ENCODE measurements around the gene RAB30. TPM values are rescaled to one million over a fixed set of nuclear protein-coding genes. Genes with fewer than 3 reads are reported as not detected.
A peak's percentile ranks its signal among the peaks of the same experiment; 100 is the strongest.

The RAB30 gene
- total and polyA plus RNA-seq, 9 donors, result 7.3 to 15.0 (median 11.3) TPM

DNA sequence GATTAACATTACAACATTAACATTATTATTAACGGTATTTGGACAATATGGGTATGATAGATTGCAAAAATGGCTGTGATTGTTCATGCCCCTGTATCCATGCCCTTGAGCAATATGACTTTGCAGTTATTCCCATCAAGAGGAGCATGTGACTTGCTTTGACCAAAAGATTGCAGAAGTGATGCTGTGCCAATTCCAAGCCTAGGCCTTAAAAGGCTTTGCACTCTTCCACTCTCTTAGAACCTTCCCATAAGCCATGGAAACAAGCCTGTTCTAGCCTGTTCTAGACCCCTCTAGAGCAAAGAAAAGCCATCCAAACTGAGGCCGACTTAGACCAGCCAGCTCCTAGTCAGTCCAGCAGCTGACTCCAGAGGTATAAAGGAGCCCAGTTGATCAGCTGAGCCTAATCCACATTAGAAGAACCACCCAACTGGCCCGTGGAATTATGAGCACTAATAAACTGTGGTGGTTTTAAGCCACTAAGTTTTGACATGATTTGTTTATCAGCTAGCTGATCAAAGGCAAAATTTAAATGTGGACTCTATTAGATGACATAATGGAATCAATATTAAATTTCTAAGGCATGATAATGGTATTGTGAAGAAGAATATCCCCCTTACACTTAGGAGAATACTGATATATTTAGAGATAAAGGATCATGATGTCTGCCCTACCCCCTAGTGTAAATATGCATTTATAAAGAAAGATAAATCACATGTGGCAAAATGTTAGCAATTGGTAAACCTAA lies 28.6 kb downstream of the RAB30 start:
- no CpG with 5 or more reads among the region's 3 CpGs for WGBS (ENCODE audit: insufficient coverage)
- H3K9me3 ChIP-seq (replicated peaks; ENCODE audit: control insufficient read depth, low read depth, low read length), result no peaks in the 10 kb centered on the region
- no peaks in the 10 kb centered on the region for H3K27me3 ChIP-seq (ENCODE audit: control insufficient read depth, insufficient read depth, low read length)
- H3K36me3 ChIP-seq (ENCODE audit: control insufficient read depth, insufficient read depth, low read length), result no peaks in the 10 kb centered on the region
- no peak for DNase-seq
- H3K4me1 ChIP-seq (ENCODE audit: control insufficient read depth, insufficient read depth, low read length), result peaks cover 7% of the 10 kb centered on the region
- H3K4me3 ChIP-seq (ENCODE audit: low read length), result no peak overlapping the region
- no peak overlapping the region for H3K27ac ChIP-seq (ENCODE audit: low read length)

DNA sequence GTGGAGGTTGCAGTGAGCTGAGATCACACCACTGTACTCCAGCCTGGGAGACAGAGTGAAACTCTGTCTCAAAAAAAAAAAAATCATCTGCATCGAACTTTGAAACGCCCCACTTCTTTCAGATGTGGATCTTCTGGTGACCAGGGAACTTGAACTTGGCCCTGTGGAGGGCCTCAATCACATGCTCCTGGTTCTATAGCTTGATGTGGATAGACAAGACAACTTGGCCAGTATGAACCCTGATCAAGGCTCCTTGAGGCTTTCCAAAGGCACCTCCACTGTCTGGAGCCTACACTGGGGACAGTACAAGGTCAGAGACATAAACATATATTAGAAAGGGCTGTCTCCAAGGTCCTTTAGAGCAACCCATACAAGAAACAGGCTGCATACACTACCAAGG lies 30.6 kb downstream of the RAB30 start:
- no peak for DNase-seq
- Histone ChIP-seq H3K36me3 (ENCODE audit: control insufficient read depth, insufficient read depth, low read length) (no peaks in the 10 kb centered on the region), H3K4me1 (ENCODE audit: control insufficient read depth, insufficient read depth, low read length) (peaks cover 5% of the 10 kb centered on the region), H3K9me3 (replicated peaks; ENCODE audit: control insufficient read depth, low read depth, low read length) (no peaks in the 10 kb centered on the region), H3K27ac (ENCODE audit: low read length) (no peak overlapping the region), H3K27me3 (ENCODE audit: control insufficient read depth, insufficient read depth, low read length) (no peaks in the 10 kb centered on the region), H3K4me3 (ENCODE audit: low read length) (no peak overlapping the region)
- WGBS (ENCODE audit: insufficient coverage), result 100% methylated on average over 2 of the region's 2 CpGs

DNA sequence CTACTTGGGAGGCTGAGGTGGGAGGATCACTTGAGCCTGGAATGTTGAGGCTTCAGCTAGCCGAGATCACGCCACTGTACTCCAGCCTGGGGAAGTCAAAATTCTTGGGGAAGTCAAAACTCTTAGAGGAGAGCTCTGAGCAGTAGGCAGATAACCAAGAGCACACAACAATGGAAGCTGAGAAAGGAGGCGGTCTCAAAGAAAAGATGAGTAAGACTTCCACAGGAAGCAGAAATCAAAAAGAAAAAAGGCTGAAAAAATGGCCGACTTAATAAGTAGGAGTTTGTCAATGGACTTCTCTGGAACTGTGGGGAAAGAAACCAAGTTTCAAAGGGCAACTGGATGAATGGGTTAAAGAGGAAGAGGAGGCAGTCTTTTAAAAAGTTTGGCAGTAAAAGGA lies 32.1 kb downstream of the RAB30 start:
- 94% methylated on average over 4 of the region's 4 CpGs for WGBS (ENCODE audit: insufficient coverage)

DNA sequence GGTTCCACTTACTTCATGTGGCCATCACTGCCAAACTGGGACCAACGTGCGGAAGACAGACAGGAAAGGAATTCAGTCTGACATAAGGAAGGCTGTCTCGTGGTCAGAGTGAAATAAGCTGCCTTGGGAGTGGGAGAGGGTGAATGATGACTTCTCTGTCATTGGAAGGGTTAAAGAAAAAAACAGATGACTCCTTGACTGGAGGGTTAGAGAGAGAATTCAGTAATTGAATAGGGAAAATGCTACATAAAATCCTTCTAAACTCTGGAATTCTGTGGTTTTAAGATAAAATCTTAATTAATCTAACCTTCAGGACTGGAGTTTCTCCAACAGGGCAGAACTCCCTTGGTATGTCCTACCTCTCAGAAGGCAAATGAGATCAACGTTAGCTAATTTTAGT lies 33.8 kb downstream of the RAB30 start:
- H3K9me3 ChIP-seq (replicated peaks; ENCODE audit: control insufficient read depth, low read depth, low read length), result no peaks in the 10 kb centered on the region
- no peak overlapping the region for H3K27ac ChIP-seq (ENCODE audit: low read length)
- H3K4me1 ChIP-seq (ENCODE audit: control insufficient read depth, insufficient read depth, low read length), result peaks cover 36% of the 10 kb centered on the region
- no peaks in the 10 kb centered on the region for H3K36me3 ChIP-seq (ENCODE audit: control insufficient read depth, insufficient read depth, low read length)
- 57% methylated on average over 3 of the region's 4 CpGs for WGBS (ENCODE audit: insufficient coverage)
- no peak overlapping the region for H3K4me3 ChIP-seq (ENCODE audit: low read length)
- no peaks in the 10 kb centered on the region for H3K27me3 ChIP-seq (ENCODE audit: control insufficient read depth, insufficient read depth, low read length)
- DNase-seq, result no peak

More for the DNA sequence above, 32.1 kb downstream of the RAB30 start:
- Histone ChIP-seq H3K4me1 (ENCODE audit: control insufficient read depth, insufficient read depth, low read length) (peaks cover 19% of the 10 kb centered on the region), H3K36me3 (ENCODE audit: control insufficient read depth, insufficient read depth, low read length) (no peaks in the 10 kb centered on the region), H3K9me3 (replicated peaks; ENCODE audit: control insufficient read depth, low read depth, low read length) (no peaks in the 10 kb centered on the region), H3K27ac (ENCODE audit: low read length) (no peak overlapping the region), H3K4me3 (ENCODE audit: low read length) (no peak overlapping the region), H3K27me3 (ENCODE audit: control insufficient read depth, insufficient read depth, low read length) (no peaks in the 10 kb centered on the region)
- DNase-seq, result no peak

GRCh38 chr11:83036701-83037100 lies 35.0 kb downstream of the RAB30 start:
- 80% methylated on average over 5 of the region's 5 CpGs for WGBS (ENCODE audit: insufficient coverage)
- H3K4me1 ChIP-seq (ENCODE audit: control insufficient read depth, insufficient read depth, low read length), result peaks cover 38% of the 10 kb centered on the region
- H3K9me3 ChIP-seq (replicated peaks; ENCODE audit: control insufficient read depth, low read depth, low read length), result no peaks in the 10 kb centered on the region
- H3K27me3 ChIP-seq (ENCODE audit: control insufficient read depth, insufficient read depth, low read length), result no peaks in the 10 kb centered on the region
- DNase-seq, result no peak
- no peaks in the 10 kb centered on the region for H3K36me3 ChIP-seq (ENCODE audit: control insufficient read depth, insufficient read depth, low read length)
- H3K27ac ChIP-seq (ENCODE audit: low read length), result peak overlapping the region; percentile 3
- H3K4me3 ChIP-seq (ENCODE audit: low read length), result no peak overlapping the region

DNA sequence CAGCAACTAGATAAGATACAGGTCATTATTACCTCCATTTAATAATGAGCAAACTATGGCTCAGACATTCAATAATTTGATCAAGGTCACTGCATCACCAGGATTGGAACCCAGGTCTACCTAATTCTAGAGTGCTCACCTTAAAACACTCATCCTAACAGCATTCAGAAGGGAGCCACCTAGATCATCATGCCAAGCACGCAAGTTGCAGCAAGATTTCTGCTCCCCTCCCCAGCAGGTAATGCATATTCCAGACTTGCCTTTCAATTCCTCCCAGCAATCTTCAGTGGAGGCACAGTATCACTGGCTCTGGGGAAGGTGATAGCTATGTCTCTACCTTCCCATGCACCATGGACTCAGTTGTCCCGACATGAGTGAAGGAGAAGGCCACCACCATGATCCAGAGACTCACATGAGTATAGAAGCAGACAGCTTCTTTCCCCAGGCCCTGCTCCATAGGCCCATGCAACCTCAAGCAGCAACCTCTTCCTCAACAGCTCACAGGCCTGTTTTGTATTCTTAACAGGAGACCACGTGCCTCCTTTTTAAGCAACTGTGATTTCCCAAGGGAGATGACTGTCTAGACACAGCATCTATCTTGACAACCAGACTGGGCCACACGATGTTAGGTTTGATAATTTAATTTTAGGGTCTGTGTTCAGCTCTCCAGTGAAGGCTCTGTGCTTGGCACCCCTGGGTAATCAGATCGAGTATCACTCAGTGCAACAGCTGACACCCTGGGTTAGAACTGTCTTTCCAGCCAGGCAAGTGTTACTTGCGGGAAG lies 36.4 kb downstream of the RAB30 start:
- WGBS (ENCODE audit: insufficient coverage), result 57% methylated on average over 3 of the region's 6 CpGs
- peak; percentile 53 for DNase-seq
- Histone ChIP-seq H3K9me3 (replicated peaks; ENCODE audit: control insufficient read depth, low read depth, low read length) (no peaks in the 10 kb centered on the region), H3K36me3 (ENCODE audit: control insufficient read depth, insufficient read depth, low read length) (no peaks in the 10 kb centered on the region), H3K27me3 (ENCODE audit: control insufficient read depth, insufficient read depth, low read length) (no peaks in the 10 kb centered on the region), H3K4me1 (ENCODE audit: control insufficient read depth, insufficient read depth, low read length) (peaks cover 38% of the 10 kb centered on the region), H3K27ac (ENCODE audit: low read length) (peak overlapping the region; percentile 48), H3K4me3 (ENCODE audit: low read length) (no peak overlapping the region)

DNA sequence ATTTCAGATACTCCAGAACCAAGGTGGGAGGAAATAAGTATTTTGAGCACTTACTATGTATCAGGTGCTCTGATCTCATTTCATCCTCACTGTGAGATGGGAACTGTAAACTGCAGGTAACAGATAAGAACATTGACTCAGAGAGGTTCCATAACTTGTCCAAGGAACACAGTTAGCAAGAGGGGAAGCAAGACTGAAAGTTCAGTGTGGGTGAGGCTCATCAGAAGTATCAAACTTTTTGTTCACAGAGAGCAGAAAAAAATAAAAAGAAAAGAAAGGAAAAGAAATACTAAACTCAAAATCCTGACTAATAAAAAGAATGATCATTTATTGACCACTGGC lies 37.1 kb downstream of the RAB30 start:
- H3K27me3 ChIP-seq (ENCODE audit: control insufficient read depth, insufficient read depth, low read length), result no peaks in the 10 kb centered on the region
- peak overlapping the region; percentile 85 for H3K27ac ChIP-seq (ENCODE audit: low read length)
- no peaks in the 10 kb centered on the region for H3K9me3 ChIP-seq (replicated peaks; ENCODE audit: control insufficient read depth, low read depth, low read length)
- H3K4me3 ChIP-seq (ENCODE audit: low read length), result no peak overlapping the region
- no peak for DNase-seq
- H3K4me1 ChIP-seq (ENCODE audit: control insufficient read depth, insufficient read depth, low read length), result peaks cover 38% of the 10 kb centered on the region
- H3K36me3 ChIP-seq (ENCODE audit: control insufficient read depth, insufficient read depth, low read length), result no peaks in the 10 kb centered on the region

GRCh38 chr11:83033972-83034672 lies 37.6 kb downstream of the RAB30 start:
- peak; percentile 92 for DNase-seq
- Histone ChIP-seq H3K9me3 (replicated peaks; ENCODE audit: control insufficient read depth, low read depth, low read length) (no peaks in the 10 kb centered on the region), H3K4me3 (ENCODE audit: low read length) (peak overlapping the region; percentile 5), H3K36me3 (ENCODE audit: control insufficient read depth, insufficient read depth, low read length) (no peaks in the 10 kb centered on the region), H3K4me1 (ENCODE audit: control insufficient read depth, insufficient read depth, low read length) (peaks cover 38% of the 10 kb centered on the region), H3K27ac (ENCODE audit: low read length) (peak overlapping the region; percentile 85), H3K27me3 (ENCODE audit: control insufficient read depth, insufficient read depth, low read length) (no peaks in the 10 kb centered on the region)
- 17% methylated on average over 1 of the region's 6 CpGs for WGBS (ENCODE audit: insufficient coverage)

DNA sequence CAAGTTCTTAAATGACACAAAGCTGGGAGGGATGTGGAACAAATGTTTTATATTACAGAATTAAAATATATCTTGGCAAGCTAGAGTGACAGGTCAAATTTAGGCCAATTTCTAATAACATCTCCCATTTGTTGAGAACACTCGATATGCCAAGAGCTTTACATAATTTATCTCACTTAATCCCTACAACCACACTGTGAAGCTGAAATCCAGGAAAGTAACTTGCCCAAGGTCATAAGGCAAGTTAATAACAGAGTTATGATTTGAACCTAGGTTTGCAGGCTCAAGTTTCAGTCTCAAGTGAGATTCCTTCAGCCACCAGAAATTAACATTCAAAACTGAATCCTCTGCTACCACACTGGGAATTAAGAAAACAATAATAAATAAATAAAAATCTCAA lies 38.3 kb downstream of the RAB30 start:
- H3K4me3 ChIP-seq (ENCODE audit: low read length), result peak overlapping the region; percentile 5
- peak overlapping the region; percentile 85 for H3K27ac ChIP-seq (ENCODE audit: low read length)
- no peaks in the 10 kb centered on the region for H3K27me3 ChIP-seq (ENCODE audit: control insufficient read depth, insufficient read depth, low read length)
- no CpG with 5 or more reads among the region's 1 CpG for WGBS (ENCODE audit: insufficient coverage)
- DNase-seq, result peak; percentile 80
- H3K9me3 ChIP-seq (replicated peaks; ENCODE audit: control insufficient read depth, low read depth, low read length), result no peaks in the 10 kb centered on the region
- H3K36me3 ChIP-seq (ENCODE audit: control insufficient read depth, insufficient read depth, low read length), result no peaks in the 10 kb centered on the region
- H3K4me1 ChIP-seq (ENCODE audit: control insufficient read depth, insufficient read depth, low read length), result peaks cover 38% of the 10 kb centered on the region

DNA sequence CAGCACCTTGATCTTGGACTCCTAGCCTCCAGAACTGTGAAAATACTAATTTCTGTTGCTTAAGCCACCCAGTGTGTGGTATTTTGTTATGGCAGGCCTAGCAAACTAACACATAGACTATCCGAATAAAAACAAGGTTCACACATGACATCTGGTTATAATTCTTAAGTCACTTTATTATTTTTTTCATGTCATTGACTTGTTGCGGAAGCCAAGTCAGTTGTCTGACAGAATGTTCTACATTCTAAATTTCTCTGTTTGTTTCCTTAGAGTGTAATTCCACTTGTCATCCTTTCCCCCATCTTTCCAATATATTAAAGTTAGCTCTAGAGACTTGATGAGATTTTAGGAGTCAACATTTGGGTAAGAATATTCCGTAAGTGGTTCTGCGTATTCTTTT lies 40.6 kb downstream of the RAB30 start:
- H3K4me3 ChIP-seq (ENCODE audit: low read length), result no peak overlapping the region
- H3K9me3 ChIP-seq (replicated peaks; ENCODE audit: control insufficient read depth, low read depth, low read length), result no peaks in the 10 kb centered on the region
- no peaks in the 10 kb centered on the region for H3K27me3 ChIP-seq (ENCODE audit: control insufficient read depth, insufficient read depth, low read length)
- peak; percentile 90 for DNase-seq
- H3K4me1 ChIP-seq (ENCODE audit: control insufficient read depth, insufficient read depth, low read length), result peaks cover 32% of the 10 kb centered on the region
- no peak overlapping the region for H3K27ac ChIP-seq (ENCODE audit: low read length)
- no peaks in the 10 kb centered on the region for H3K36me3 ChIP-seq (ENCODE audit: control insufficient read depth, insufficient read depth, low read length)
- WGBS (ENCODE audit: insufficient coverage), result no CpG with 5 or more reads among the region's 4 CpGs
